HG02973 (cell line): Measurements from ENCODE around the gene KRT32.

Experiments used
- ATAC-seq: cut with Tn5 transposase; IDR thresholded peaks from one replicate; pipeline ENCODE4 v1.9.1; 2021; ENCODE audit warnings: moderate library complexity; ENCODE audit not compliant: unreplicated experiment

The KRT32 gene

DNA sequence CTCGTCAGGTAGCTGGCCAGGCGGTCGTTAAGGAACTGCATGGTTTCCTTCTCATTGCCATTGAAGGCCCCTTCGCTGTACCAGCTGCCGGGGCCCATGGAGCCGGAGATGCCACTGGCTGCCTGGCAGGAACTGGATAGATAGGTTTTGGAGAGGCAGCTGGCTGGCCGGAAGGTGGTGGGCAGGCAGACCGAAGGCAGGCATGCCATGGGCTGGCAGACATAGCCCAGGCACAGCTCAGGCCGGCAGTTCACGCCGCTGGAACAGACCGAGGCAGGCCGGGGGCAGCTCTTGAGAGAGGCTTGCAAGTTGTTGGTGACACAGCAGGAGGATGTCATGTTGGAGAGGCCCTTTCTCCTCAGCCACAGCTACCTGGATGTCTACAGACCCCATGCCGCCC, at the start of gene KRT32:
Gene KRT32, minus strand, starts transcription at position 399 of the 400 bp plus-strand sequence. Its CDS starts 61 bp downstream, at position 338.
- ATAC-seq = no peak

DNA sequence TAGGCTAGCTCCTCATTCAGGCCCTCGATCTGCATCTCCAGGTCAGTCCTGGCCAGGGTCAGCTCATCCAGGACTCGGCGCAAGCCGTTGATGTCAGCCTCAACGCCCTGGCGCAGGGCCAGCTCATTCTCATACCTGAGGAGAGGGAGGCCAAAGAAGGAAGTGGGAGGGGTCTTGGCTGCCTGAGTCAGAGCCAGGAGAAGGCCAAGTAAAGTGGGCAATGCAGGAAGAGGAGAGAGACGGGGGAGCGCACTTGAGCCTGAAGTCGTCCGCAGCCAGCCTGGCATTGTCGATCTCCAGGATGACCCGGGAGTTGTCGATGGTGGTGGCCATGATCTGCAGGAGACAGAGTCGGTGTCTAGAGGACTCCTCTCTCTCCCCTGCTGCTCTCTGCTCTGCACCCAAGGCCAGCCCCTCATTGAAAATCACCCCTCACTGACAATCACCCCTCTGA, 49.7 kb upstream of the KRT32 start:
- no peak for ATAC-seq

DNA sequence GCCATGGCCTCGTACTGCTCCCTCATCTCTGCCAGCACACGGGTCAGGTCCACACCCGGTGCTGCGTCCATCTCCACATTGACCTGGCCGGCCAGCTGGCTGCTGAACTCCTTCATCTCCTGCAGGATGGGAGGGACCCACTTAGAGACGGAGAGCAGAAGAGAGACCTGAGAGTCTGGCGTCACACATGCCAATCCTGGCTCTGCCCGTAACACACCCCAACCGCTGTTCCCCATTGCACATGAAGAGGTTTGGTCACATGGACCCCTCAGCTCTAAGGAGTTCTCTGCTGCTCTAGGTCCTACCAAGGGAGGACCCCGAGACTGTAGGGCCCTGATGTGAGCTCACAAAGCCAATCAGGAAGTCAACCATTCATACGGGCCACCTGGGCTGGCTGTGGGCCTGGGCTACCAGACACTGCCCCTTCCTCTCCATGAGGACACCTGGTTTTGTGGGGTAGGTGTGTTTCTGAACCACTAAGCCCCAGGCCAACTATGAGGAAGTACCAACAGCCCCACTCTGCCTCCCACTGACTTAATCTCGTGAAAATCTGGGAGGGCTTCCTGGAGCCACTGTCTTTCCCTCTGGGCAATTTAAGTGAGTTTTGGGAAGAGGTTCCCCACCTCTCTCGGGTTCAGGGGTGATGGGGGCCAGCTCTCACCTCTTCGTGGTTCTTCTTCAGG, 49.1 kb upstream of the KRT32 start:
- no peak for ATAC-seq

- ATAC-seq = no peak
Observed at GRCh38 chr17:41513168-41513547, 46.0 kb upstream of the KRT32 start.

GRCh38 chr17:41512546-41513167, 45.5 kb upstream of the KRT32 start:
- no peak for ATAC-seq

DNA sequence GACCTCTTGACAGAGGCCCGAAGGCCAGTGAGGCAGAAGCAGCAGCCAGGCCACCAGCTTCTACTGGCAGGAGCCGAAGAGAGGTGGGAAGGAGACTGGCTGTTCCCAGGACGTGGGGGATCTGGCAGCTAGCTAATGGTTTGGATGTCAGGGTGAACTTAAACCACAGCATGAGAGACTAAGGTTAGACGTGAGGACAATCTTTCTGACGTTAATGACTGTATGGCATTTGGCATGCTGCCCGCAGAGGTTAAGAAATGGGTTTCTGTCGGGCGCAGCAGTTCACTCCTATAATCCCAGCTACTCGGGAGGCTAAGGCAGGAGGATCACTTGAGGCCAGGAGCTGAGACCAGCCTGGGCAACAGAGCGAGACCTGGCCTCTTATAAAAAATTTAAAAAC, 44.5 kb upstream of the KRT32 start:
- ATAC-seq = no peak

DNA sequence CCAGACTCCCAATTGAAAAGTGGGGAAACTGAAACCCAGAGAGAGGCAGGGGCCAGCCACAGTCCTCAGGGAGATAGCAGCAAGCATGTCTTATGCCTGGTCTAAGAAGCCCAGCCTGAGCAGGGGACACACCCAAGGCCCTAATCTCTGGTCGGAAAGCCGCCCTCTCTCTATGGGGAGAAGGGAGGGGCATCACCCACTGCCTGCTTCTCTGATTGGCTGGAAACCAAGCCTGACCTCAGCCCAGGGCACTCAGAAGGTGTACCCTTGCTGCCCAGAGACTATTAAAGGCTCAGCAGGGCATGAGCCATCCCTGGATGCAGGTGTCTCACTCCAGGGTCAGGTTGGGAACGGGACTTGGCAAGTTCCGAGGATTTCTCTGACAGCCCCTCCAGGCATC, 43.9 kb upstream of the KRT32 start:
- no peak for ATAC-seq

DNA sequence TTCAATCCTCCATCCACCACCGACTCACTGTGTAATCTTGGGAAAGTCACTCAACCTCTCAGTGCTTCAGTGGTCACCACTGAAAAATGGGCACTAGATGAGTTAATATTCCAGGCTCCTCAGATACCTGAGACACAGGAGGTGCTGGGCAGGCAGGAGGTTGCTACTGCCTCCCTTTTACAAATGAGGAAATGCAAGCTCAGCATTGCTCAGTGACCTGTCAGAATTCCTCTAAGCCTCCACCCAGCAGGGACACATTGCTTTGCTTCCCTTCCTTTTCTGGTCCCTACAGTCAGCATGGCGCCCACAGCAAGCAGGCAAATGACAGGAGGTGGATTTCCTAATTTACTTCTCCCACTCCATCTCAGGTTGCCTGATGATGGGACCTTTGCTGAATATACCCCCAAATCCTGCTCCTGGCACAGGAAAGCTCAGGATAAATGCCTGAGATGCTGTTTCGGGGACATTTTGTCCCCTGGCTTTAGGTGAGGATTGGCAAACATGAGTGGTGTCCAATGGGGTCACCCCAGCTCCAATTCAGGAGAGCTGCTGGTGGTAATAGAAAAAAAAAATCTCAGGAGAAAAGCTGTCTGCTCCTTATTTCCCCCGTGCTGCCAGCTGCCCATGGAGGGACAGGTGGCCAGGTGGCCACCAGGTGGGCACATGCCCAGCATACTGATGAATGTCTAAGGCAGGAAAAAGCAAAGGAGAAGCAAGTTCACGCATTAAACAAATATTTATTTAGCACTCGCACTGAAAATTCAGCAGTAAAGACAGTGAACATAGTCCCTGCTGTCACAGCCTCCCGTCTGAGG, 43.3 kb upstream of the KRT32 start:
- no peak for ATAC-seq

GRCh38 chr17:41507315-41507880, 40.2 kb upstream of the KRT32 start:
- no peak for ATAC-seq

GRCh38 chr17:41505809-41506767, 38.9 kb upstream of the KRT32 start:
- ATAC-seq = no peak

GRCh38 chr17:41505007-41505808, 38.0 kb upstream of the KRT32 start, which contains the start of gene KRT13:
Gene KRT13 (minus strand): TSS chr17:41505612. CDS start chr17:41505550, 62 bp downstream.
- no peak for ATAC-seq

- ATAC-seq = no peak
Observed at GRCh38 chr17:41504246-41504977, 37.2 kb upstream of the KRT32 start.

DNA sequence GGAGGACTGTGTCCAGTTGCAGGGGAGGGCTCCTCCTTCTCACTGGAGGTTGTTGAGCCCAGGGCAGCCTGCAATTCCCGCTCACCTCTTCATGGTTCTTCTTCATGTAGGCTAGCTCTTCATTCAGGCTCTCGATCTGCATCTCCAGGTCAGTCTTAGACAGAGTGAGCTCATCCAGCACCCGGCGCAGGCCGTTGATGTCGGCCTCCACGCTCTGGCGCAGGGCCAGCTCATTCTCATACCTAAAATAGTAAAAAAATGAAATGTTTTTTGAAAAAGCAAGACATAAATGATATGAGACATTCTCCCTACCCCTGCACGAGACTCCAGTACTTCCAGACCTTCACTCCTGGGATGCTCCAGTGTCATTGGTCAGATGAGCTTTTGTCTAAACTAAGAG, 36.0 kb upstream of the KRT32 start:
- ATAC-seq = no peak

DNA sequence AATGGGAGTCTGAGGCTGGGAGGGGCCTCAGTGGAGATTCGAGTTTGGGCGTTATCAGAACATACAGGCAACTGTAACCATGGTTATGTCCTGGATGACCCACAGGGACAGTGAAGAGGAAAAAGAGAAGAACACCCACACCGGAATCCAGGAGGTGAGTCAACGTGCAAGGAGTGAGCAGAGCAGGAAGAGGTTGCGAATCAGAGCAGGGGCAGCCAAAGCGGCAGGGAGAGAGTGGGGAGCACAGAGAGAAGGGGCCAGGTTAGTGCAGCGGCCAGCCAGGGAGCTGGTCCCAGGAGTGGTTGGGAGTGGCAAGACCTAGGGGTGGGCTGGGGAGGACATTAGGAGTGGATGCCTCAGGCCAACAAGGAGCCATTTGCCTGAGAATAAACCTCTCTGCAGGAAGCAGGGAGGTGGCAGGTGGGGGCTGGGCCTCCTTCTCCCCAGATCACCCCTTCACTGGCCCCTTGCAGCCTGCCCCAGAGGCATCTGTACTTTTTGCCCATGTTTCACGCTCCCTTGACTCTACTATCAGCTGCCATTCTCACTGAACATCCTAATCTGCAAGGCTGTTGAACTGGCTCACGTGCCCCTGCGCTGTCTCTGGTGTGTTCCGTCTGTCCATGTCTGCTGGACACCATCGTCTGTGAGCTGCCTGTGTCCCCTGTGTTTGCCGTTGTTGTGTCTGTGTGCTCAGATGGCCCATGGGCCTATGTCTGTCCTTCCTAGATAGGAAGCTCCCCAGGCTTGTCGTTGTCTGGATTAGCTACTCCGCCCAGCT, 33.1 kb upstream of the KRT32 start:
- ATAC-seq = no peak

- ATAC-seq = no peak
Observed at GRCh38 chr17:41499714-41500113, 32.5 kb upstream of the KRT32 start.

DNA sequence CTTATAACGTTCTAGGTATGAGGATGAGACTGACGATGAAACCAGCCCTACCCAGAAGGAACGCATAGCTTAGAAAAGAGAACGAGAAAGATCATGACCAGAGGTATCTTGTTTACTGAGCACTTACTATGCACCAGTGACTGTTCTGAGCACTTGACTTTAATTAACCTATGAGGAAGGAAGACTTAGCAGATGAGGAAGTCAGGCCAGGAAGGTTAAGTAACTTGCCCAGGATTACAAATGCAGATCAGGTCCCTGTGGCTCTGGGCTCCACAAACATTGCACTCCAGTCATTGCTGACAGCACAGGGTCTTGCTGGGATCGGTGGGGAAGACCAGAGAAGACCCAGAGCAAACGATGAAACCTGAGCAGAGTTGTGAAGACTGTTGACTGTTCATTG, 31.1 kb upstream of the KRT32 start:
- no peak for ATAC-seq

DNA sequence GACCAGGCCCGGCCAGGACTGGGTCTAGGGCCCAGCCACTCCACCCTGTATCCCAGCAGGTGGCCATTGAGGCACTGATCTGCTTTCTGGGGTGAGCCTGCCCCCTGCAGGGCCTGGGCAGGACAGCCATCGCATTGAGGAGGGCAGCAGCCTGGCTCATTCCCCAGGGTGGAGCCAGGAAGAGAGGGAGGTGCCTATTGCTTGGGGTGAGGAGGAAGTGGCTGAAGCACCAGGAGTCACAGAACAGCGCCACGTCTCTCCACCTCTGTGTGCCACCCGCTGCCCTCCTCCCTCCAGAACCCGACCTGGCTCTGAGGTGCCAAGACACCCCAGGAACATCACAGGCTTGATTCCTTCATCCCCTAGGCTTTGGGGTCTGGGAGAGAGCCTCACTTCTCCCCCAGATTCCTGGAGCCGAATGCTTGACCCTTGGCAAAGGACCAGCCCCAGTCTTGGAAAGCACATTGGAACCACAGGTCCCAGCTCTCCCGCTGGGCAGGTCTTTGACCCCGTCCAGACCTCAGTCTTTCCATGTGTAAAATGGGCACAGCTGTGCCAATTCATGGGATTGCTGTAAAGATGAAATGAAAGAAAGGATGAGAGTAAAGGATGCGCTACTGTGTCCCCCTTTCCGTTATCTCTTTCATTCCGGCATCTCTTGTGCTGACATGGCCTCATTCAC, 29.8 kb upstream of the KRT32 start:
- no peak for ATAC-seq
